HG02885 (cell line): ENCODE data around the gene TTC39B.
"Not testable (repeated sequence)": the region's sequence is repeated elsewhere in the genome, so short reads cannot be mapped to it uniquely, and the experiment has no call there.

Experiments used
- ATAC-seq: cut with Tn5 transposase; IDR thresholded peaks from one replicate; pipeline ENCODE4 v1.9.1; 2021; ENCODE audit warnings: mild to moderate bottlenecking; ENCODE audit not compliant: unreplicated experiment, poor library complexity

TTC39B gene

GRCh38 chr9:15306757-15307522 is at the start of gene TTC39B:
Gene TTC39B, minus strand, starts transcription at chr9:15307216. Its CDS starts 91 bp downstream, at chr9:15307125.
- peak; percentile 94 for ATAC-seq

DNA sequence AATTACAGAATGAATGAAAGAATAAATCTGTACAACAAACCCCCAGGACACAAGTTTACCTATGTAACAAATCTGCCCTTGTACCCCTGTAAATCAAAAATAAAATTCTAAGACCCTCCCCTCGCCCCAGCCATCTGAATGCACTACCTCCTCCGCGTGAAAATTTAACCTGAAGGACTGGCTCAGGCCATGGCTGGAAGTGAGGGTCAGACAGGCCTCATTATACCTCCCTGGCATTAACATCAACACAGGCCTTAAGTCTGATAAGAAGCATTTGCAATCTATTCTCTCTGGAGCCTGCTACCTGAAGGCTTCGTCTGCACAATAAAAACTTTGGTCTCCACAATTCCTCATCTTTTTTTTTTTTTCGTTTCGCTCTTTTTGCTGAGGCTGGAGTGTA is 48.7 kb upstream of the TTC39B start:
- no peak for ATAC-seq

GRCh38 chr9:15354713-15355112 is 47.7 kb upstream of the TTC39B start:
- ATAC-seq = no peak

- no peak for ATAC-seq
Measured at GRCh38 chr9:15353892-15354291, 46.9 kb upstream of the TTC39B start.

GRCh38 chr9:15352306-15352705 is 45.3 kb upstream of the TTC39B start:
- no peak for ATAC-seq

DNA sequence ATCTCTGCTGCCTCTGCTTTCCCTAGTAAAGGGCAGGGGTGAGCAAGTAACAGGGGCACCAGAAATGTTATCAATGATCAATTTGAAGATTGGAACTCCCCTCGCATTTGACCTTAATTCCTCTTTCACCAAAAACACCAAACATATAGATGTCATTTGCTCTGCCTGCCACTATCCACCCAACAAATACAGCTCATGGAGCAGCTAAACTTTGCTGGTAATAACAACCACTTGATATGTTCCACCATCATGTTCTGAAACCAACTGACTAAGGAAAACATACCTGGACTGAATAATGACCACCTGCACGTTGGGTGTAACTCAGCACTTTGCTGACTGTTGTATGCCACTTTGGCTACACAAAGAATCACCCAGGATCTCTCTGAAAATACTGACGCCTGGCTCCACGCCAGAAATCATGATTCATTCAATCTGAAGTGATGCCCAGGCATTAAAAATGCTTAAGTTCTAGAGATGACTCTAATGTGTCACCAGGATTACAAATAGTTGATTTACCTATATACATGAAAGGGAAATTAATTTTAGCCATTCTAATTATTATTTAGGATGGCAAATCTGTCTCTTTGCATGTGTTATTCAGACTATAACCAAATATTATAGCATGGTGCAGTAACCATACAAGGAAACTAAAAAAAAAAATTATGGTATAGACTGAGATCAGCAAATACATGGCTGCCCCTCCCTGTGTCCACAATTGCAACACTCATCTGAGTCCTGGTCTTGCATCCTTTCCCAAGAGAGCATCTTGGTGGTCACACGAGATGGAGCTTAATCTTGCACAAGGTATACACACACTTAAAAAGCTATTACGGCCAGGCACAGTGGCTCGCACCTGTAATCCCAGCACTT is 43.1 kb upstream of the TTC39B start:
- no peak for ATAC-seq

DNA sequence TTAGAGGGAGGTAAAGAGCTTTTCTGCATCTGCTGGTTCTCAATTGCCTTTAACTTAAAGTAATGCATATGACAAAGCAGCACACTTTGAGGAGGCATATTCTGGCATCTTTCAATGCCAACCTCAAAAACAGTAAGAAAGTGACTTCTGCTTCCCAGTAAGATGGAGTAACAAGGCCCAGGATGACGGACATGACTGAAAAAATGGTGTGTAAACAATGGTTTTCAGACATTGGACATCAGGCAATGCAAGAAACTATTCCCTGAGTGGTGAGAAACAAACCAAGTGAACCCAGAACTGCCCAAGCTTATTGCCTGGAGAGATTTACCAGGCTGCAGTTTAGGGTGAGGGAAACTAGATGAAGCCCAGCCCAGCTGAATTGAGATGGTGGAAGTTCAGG is 39.8 kb upstream of the TTC39B start:
- no peak for ATAC-seq

DNA sequence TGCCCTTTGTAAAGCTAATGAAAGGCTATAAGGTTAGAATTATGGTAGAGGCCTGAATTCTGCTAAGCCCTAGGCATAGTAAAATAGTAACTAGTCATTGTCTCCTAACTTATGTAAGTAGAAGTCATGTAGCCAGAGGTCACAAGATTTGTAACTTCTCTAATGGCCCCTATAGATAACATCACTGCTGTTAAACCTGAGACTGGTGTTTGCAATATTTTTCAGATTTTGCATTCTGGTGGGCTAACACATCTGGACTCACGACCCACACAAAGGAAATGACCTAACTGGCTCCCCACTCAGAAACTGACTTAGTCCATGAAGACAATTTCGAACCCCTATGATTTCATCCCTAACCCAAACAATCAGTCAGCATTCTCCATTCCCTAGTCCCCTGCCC is 37.2 kb upstream of the TTC39B start:
- no peak for ATAC-seq

DNA sequence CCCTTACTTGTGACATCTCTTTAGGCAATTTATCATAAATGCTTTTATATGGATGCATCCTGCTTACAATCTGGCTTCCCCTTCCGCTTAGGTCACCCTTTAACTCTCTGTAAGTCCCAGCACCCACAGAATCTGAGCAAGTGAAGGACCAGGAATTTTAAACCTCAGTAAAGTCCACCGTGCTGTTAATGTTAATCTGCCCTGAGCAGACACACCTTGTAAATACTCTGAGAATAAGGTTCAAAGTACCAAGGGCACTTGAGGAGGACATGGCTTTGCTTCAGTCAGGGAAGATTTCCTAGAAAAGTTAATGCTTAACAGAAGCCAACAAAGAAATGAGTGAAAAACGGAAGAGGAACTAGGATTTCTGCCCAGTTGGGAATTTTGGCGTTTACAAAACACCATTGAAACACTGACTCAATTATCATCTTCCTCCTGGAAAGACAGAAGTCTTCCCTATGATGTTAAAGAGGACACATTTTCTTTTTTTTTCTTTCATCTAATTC is 26.4 kb upstream of the TTC39B start:
- ATAC-seq = no peak

- no peak for ATAC-seq
Measured at GRCh38 chr9:15332939-15333338, 25.9 kb upstream of the TTC39B start.

DNA sequence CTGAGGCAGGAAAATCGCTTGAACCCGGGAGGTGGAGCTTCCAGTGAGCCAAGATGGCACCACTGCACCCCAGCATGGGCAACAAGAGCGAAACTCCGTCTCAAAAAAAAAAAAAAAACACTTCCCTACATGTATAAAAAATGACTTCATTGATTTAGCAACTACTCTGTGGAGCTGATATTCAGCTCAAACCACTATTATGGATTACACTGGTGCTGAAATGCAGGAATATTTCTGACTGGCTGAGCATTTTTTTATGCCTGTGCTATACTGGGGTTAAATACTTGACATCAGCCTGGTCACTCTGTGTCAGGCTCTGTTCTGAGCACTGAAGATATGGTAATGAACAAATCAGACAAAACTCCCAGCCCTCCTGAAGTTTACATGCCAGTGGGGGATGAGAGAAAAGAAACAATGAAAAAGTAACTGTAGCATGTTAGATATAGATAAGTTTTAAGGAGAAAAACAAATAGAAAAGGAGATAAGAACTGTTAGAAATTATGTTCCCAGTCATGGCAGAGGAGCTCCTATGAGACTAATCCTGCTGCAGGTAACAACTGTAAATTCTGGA is 22.6 kb upstream of the TTC39B start:
- ATAC-seq = no peak

- ATAC-seq = no peak
Measured at GRCh38 chr9:15328946-15329345, 21.9 kb upstream of the TTC39B start.

DNA sequence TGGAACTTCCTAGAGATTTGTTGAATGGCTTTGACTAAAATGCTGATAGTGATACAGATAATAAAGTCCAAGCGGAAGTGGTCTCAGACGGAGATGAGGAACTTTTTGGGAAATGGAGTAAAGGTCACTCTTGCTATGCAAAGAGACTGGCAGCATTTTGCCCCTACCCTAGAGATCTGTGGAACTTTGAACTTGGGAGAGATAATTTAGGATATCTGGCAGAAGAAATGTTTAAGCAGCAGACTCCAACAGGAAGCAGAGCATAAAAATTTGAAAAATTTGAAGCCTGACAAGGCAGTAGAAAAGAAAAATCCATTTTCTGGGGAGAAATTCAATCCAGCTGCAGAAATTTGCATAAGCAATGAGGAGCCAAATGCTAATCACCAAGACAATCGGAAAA is 15.7 kb upstream of the TTC39B start:
- not testable (repeated sequence) for ATAC-seq

- not testable (repeated sequence) for ATAC-seq
Measured at GRCh38 chr9:15319661-15320060, 12.6 kb upstream of the TTC39B start.

- no peak for ATAC-seq
Measured at GRCh38 chr9:15317836-15318235, 10.8 kb upstream of the TTC39B start.

DNA sequence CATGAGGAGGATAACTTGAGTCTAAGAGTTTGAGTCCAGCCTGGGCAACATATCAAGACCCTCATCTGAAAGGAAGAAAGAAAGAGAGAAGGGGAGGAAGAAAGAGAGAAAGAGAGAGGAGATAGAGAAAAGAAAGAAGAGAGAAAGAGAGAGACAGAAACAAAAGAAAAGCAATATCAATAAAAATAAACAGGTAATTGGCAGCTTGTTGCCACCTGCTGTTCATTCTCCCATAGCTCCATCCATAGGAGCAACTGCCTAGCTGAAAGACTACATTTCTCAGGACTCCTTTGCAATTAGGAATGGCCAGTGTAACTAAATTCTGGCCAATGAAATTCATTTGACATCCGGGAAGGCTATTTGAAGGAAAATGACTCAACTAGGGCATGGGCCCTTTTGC is 4.6 kb upstream of the TTC39B start:
- ATAC-seq = no peak

DNA sequence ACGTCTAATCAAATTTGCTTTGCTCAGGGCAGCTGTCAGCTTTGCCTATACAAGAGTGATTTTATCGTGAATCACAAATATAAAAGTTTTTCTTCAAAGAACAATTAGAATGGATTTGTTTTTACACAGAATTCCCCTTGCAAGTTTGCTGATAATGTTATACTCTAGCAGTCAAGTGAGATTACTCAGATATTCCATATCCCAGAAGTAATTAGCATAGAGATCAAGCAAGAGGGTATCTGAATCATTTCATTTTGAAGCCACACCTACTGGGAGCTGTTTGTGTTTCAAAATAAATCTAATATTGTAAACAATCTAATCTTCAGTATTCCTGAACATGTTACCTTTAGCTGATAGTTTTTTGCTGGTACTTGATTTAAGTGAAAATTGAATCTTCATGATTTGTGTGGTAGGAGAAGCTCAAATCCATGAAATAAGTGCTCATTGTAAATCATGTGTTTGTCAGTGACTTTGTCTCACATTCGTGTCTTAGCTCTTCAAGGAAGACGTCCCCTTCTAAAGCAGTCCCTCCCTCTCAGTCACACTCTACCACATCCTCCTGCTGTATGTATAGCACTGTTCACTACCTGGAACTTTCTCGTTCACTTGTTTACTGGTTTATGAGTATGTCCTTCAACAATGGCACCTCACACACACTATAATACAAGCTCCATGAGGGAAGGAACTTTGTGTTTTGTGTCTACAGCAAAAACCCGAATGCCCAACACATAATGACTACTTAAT is 3.3 kb upstream of the TTC39B start:
- ATAC-seq = no peak

DNA sequence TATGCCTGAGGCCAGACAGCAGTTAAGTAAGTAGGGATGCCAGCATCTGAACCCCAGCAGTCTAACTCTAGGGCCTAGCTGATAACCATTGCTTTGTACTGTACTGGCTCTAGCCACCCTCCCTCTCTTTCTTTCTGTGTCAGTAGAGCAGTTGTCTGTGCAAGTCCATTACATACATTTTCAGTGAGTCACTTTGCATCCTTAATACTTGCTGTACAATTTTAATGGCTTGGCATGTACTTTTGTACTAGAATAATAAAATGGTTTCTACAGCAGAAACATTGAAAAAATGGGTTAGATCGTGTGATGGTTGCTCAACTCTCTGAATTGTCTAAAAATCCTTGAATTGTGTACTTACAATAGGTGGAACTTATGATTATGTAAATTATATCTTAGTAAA is 1.5 kb upstream of the TTC39B start:
- ATAC-seq = no peak

- peak; percentile 24 for ATAC-seq
Measured at GRCh38 chr9:15307523-15307841, 466 bp upstream of the TTC39B start.

GRCh38 chr9:15306068-15306756 is 804 bp downstream of the TTC39B start:
- ATAC-seq = peak; percentile 21
